B cell (primary cell): ENCODE data around the gene LYG1. TPM values are rescaled to one million over a fixed set of nuclear protein-coding genes. Genes with fewer than 3 reads are reported as not detected.

ENCODE experiments used
- ATAC-seq: fragments of 200-7000 bp; cut with Tn5 transposase; one replicate; pipeline ENCODE4 v1.10.0; 2021; ENCODE audit warnings: low read depth, mild to moderate bottlenecking, moderate number of reproducible peaks, moderate library complexity
- CTCF ChIA-PET: fragments of 350-600 bp; sonication (Branson Sonifier 250); formaldehyde crosslinking; loops from one replicate; lab custom pipeline; 2021; ENCODE audit warnings: antibody characterized with exemption, inconsistent platforms; lab: Charles Lee
- POLR2A ChIA-PET: fragments of 350-600 bp; sonication (Branson Sonifier 250); formaldehyde crosslinking; loops from one replicate; lab custom pipeline; 2021; ENCODE audit warnings: antibody characterized with exemption; lab: Charles Lee
- DNase-seq: peaks from one replicate; pipeline ENCODE4 v3.0.0; 2013
- H2AFZ ChIP-seq: 2 replicates; pipeline ENCODE4 v1.6.1; 2012; ENCODE audit warnings: mild to moderate bottlenecking, low read depth, low read length; ENCODE audit not compliant: insufficient read depth, poor library complexity, severe bottlenecking
- H3K27ac ChIP-seq, 2 donors: 1 replicate in 1 of 2; 2 replicates in 1 of 2; pipeline ENCODE4 v1.5.1; 2012 to 2013; ENCODE audit warnings: low read length in 2 of 2, mild to moderate bottlenecking in 2 of 2, moderate library complexity in 1 of 2
- H3K27me3 ChIP-seq, 4 experiments: fragments of 200-600 bp in 1 of 4; sonication (generic) in 1 of 4; replicated peaks in 1 of 4; 1 replicate in 2 of 4; 2 replicates in 2 of 4; pipeline versions ENCODE4 v1.6.1 to v1.7.0; 2013 to 2016; ENCODE audit warnings: low read length in 3 of 4, mild to moderate bottlenecking in 2 of 4, mixed read lengths in 1 of 4, moderate library complexity in 1 of 4; ENCODE audit not compliant: insufficient read depth in 4 of 4, control insufficient read depth in 3 of 4; ENCODE audit errors: control extremely low read depth in 1 of 4
- H3K36me3 ChIP-seq, 2 experiments: replicated peaks in 1 of 2; 1 replicate in 1 of 2; 2 replicates in 1 of 2; pipeline versions ENCODE4 v1.6.1 to v1.7.1; 2013; ENCODE audit warnings: low read length in 1 of 2; ENCODE audit not compliant: insufficient read depth in 2 of 2, control insufficient read depth in 1 of 2; ENCODE audit errors: control extremely low read depth in 1 of 2, extremely low read depth in 1 of 2
- H3K4me1 ChIP-seq, 2 donors: fragments of 200-600 bp in 1 of 2; sonication (generic) in 1 of 2; 1 replicate in 1 of 2; 2 replicates in 1 of 2; pipeline versions ENCODE4 v1.5.1 to v1.6.1; 2013 to 2017; ENCODE audit warnings: low read length in 2 of 2; ENCODE audit not compliant: control insufficient read depth in 2 of 2, insufficient read depth in 2 of 2
- H3K4me2 ChIP-seq: replicated peaks from 2 replicates; pipeline ENCODE3; 2012; ENCODE audit warnings: mild to moderate bottlenecking, low read depth, low read length; ENCODE audit not compliant: poor library complexity, severe bottlenecking
- H3K4me3 ChIP-seq, 5 experiments: fragments of 200-600 bp in 1 of 5; sonication (generic) in 1 of 5; 1 replicate in 3 of 5; 2 replicates in 2 of 5; pipeline versions ENCODE4 v1.5.1 to v1.7.0; 2011 to 2016; ENCODE audit warnings: low read length in 4 of 5, mild to moderate bottlenecking in 4 of 5, low read depth in 2 of 5, control low read depth in 1 of 5, moderate library complexity in 1 of 5; ENCODE audit not compliant: insufficient read depth in 1 of 5; ENCODE audit errors: control extremely low read depth in 1 of 5, extremely low read depth in 1 of 5
- H3K79me2 ChIP-seq: fragments of 200-600 bp; sonication (generic); one replicate; pipeline ENCODE4 v1.6.0; 2016; ENCODE audit warnings: low read length; ENCODE audit not compliant: control insufficient read depth, insufficient read depth
- H3K9ac ChIP-seq: fragments of 200-600 bp; sonication (generic); 2 replicates; pipeline ENCODE4 v1.6.1; 2017; ENCODE audit warnings: mild to moderate bottlenecking, low read length, moderate library complexity
- H3K9me3 ChIP-seq, 3 donors: one replicate each; pipeline versions ENCODE4 v1.6.1 to v1.7.1; 2013; ENCODE audit warnings: low read length in 2 of 3; ENCODE audit not compliant: control insufficient read depth in 2 of 3, insufficient read depth in 1 of 3; ENCODE audit errors: control extremely low read depth in 1 of 3
- H4K20me1 ChIP-seq: 2 replicates; pipeline ENCODE4 v1.6.0; 2012; ENCODE audit warnings: mild to moderate bottlenecking, low read length; ENCODE audit not compliant: insufficient read depth, control insufficient read depth, poor library complexity, severe bottlenecking
- H3K27ac Mint-ChIP-seq: one replicate; pipeline ENCODE4 v1.8.0; 2021; ENCODE audit warnings: mixed read lengths
- H3K27me3 Mint-ChIP-seq: one replicate; pipeline ENCODE4 v1.8.0; 2021; ENCODE audit warnings: mixed read lengths
- H3K4me1 Mint-ChIP-seq: one replicate; pipeline ENCODE4 v1.8.0; 2021; ENCODE audit warnings: mixed read lengths
- H3K4me3 Mint-ChIP-seq: one replicate; pipeline ENCODE4 v1.8.0; 2021; ENCODE audit warnings: mixed read lengths
- H3K9me3 Mint-ChIP-seq: one replicate; pipeline ENCODE4 v1.8.0; 2022; ENCODE audit warnings: mixed read lengths; ENCODE audit not compliant: insufficient read depth
- EZH2 ChIP-seq: IDR thresholded peaks from 2 replicates; pipeline ENCODE4 v1.6.1; 2012; ENCODE audit warnings: borderline replicate concordance, low read depth, mild to moderate bottlenecking, moderate library complexity, low read length; ENCODE audit not compliant: insufficient read depth, poor library complexity, severe bottlenecking
- WGBS: methylation state at CpG from one replicate; pipeline ENCODE4 v1.1.5; 2013; ENCODE audit warnings: missing lambda C conversion rate; ENCODE audit not compliant: insufficient coverage; 5-methylcytosine and 5-hydroxymethylcytosine counted together
- intact Hi-C: fragments of 100-400 bp; cut with micrococcal nuclease; formaldehyde crosslinking; loops from one replicate; pipeline ENCODE4 v1.10.0; 2022
- polyA plus RNA-seq: library from polyadenylated mRNA; depleted of rRNA; stranded (reverse); fragments of >200 nt; gene quantifications from 2 replicates; pipeline ENCODE4 v1.2.3, GENCODE V29; 2012
- total RNA-seq, 2 donors: library from RNA; stranded (reverse); fragments of 120-200 nt in 1 of 2; gene quantifications; 1 replicate in 1 of 2; 2 replicates in 1 of 2; pipeline versions ENCODE4 v1.2.3 to v1.2.4, GENCODE V29; 2013 to 2022
- TF ChIP-seq, protein P1 (sequence below): fragments of 200-600 bp; IDR thresholded peaks from one replicate; pipeline ENCODE4 v1.8.0; 2022; ENCODE audit warnings: antibody characterized with exemption, mild to moderate bottlenecking

LYG1 gene
- total and polyA plus RNA-seq, 2 donors (not counting 1 experiment from before 2014, with no cell fraction given) = 3.0 to 4.5 TPM

DNA sequence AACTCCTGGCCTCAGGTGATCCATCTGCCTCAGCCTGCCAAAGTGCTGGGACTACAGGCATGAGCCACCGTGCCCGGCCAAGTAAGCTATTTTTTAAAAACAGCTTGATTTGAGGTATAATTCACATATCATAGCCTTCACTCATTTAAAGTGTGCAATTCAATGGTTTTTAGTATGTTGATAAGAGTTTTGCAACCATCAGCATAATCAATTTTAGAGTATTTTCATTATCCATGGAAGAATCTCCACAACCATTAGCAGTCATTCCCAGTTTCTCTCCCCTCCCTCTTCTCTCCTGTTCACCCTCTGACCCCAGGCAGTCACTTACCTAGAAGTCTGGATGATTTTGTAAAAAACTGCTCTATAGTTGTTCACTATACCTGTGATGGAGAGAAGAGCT lies 40.8 kb downstream of the LYG1 start:
- WGBS = no CpG with 5 or more reads among the region's 2 CpGs
- CTCF ChIA-PET = interaction anchor here (0.5 kb wide), 1 partner anchor 33 kb away, joined by 4 read pairs; no protein-coding TSS in a partner anchor
- intact Hi-C loops = no loop called here
- Histone ChIP-seq H3K36me3 (no peaks in the 10 kb centered on the region), H3K27ac (no peak overlapping the region), H3K9ac (no peak overlapping the region), H3K27me3 (no peaks in the 10 kb centered on the region), H3K4me3 (no peak overlapping the region), H4K20me1 (no peaks in the 10 kb centered on the region), H3K9me3 (no peaks in the 10 kb centered on the region), H3K4me2 (no peak overlapping the region), H2AFZ (no peak overlapping the region), H3K79me2 (no peaks in the 10 kb centered on the region), H3K4me1 (no peaks in the 10 kb centered on the region)
- Mint-ChIP-seq H3K4me3 (no peak overlapping the region), H3K27ac (no peak overlapping the region), H3K9me3 (peaks cover 2% of the 10 kb centered on the region), H3K4me1 (no peaks in the 10 kb centered on the region), H3K27me3 (no peaks in the 10 kb centered on the region)
- ATAC-seq = no peak
- TF ChIP-seq, protein P1, sequence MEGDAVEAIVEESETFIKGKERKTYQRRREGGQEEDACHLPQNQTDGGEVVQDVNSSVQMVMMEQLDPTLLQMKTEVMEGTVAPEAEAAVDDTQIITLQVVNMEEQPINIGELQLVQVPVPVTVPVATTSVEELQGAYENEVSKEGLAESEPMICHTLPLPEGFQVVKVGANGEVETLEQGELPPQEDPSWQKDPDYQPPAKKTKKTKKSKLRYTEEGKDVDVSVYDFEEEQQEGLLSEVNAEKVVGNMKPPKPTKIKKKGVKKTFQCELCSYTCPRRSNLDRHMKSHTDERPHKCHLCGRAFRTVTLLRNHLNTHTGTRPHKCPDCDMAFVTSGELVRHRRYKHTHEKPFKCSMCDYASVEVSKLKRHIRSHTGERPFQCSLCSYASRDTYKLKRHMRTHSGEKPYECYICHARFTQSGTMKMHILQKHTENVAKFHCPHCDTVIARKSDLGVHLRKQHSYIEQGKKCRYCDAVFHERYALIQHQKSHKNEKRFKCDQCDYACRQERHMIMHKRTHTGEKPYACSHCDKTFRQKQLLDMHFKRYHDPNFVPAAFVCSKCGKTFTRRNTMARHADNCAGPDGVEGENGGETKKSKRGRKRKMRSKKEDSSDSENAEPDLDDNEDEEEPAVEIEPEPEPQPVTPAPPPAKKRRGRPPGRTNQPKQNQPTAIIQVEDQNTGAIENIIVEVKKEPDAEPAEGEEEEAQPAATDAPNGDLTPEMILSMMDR = no peak
- no peak for TF ChIP-seq EZH2
- DNase-seq = no peak
- POLR2A ChIA-PET = no interaction called here

DNA sequence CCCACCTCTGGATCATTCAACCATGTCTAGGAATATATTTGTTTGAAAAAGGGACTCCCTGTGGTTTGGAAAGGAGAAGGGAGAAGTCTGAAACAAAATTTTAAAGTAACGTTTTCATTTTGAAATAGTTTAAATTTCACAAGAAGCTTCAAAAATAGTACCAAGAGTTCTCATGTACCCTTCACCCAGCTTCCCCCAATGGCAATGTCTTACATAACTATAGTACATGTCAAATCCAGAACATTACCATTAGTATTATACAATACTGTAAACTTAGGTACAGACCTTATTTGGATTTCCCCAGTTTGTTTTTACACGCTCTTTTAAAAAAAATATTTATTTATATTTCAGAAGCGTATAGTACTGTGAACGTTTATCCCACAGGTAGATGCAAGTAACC lies 41.5 kb downstream of the LYG1 start:
- WGBS = no CpG with 5 or more reads among the region's 4 CpGs
- Histone ChIP-seq H3K4me3 (no peak overlapping the region), H2AFZ (no peak overlapping the region), H3K36me3 (no peaks in the 10 kb centered on the region), H3K27ac (no peak overlapping the region), H3K79me2 (no peaks in the 10 kb centered on the region), H3K9me3 (no peaks in the 10 kb centered on the region), H3K9ac (no peak overlapping the region), H3K4me2 (no peak overlapping the region), H4K20me1 (no peaks in the 10 kb centered on the region), H3K4me1 (no peaks in the 10 kb centered on the region), H3K27me3 (no peaks in the 10 kb centered on the region)
- ChIA-PET POLR2A (no interaction called here), CTCF (interaction anchor here (0.7 kb wide), 1 partner anchor 400 kb away, joined by 3 read pairs; no protein-coding TSS in a partner anchor)
- DNase-seq = no peak
- Mint-ChIP-seq H3K9me3 (peaks cover 2% of the 10 kb centered on the region), H3K4me3 (no peak overlapping the region), H3K27me3 (no peaks in the 10 kb centered on the region), H3K4me1 (no peaks in the 10 kb centered on the region), H3K27ac (no peak overlapping the region)
- no peak for ATAC-seq
- intact Hi-C loops = no loop called here
- TF ChIP-seq, protein P1 = no peak
- TF ChIP-seq EZH2 = no peak
